Kidney (tissue), 14 donors: ENCODE data around the gene CRADD. TPM values are rescaled to one million over a fixed set of nuclear protein-coding genes. Genes with fewer than 3 reads are reported as not detected.
A peak's percentile ranks its signal among the peaks of the same experiment; 100 is the strongest.

Experiments
- DNase-seq, 5 donors: peaks; one replicate each; pipeline ENCODE4 v3.0.0-alpha.2; 2013 to 2020
- FAIRE-seq: peaks from 2 replicates; lab custom pipeline; 2012; peaks lifted over from hg19 to GRCh38; lab: Jason Lieb, UNC
- H3K27ac ChIP-seq, 2 donors: one replicate each; pipeline ENCODE4 v1.7.0; 2013; ENCODE audit warnings: low read depth in 2 of 2, low read length in 2 of 2, inconsistent platforms in 1 of 2
- H3K27me3 ChIP-seq: one replicate; pipeline ENCODE4 v1.7.1; 2013; ENCODE audit warnings: low read length, inconsistent platforms; ENCODE audit not compliant: control insufficient read depth, insufficient read depth
- H3K36me3 ChIP-seq, 3 donors: one replicate each; pipeline versions ENCODE4 v1.7.0 to v1.7.1; 2013; ENCODE audit warnings: low read length in 3 of 3, control low read depth in 1 of 3, inconsistent platforms in 1 of 3; ENCODE audit not compliant: insufficient read depth in 3 of 3, control insufficient read depth in 2 of 3
- H3K4me1 ChIP-seq, 3 donors: one replicate each; pipeline versions ENCODE4 v1.7.0 to v1.7.1; 2013; ENCODE audit warnings: low read length in 3 of 3, inconsistent platforms in 1 of 3, low read depth in 1 of 3; ENCODE audit not compliant: control insufficient read depth in 2 of 3, insufficient read depth in 2 of 3
- H3K4me3 ChIP-seq, 3 donors: one replicate each; pipeline versions ENCODE4 v1.7.0 to v1.8.1; 2013; ENCODE audit warnings: low read length in 3 of 3, control low read depth in 1 of 3, inconsistent platforms in 1 of 3
- H3K9ac ChIP-seq, 3 donors: one replicate each; pipeline versions ENCODE4 v1.7.0 to v1.7.1; 2013; ENCODE audit warnings: low read length in 3 of 3, control low read depth in 1 of 3, inconsistent platforms in 1 of 3
- H3K9me3 ChIP-seq, 3 donors: one replicate each; pipeline versions ENCODE4 v1.7.0 to v1.7.1; 2013; ENCODE audit warnings: low read length in 3 of 3, control low read depth in 1 of 3, inconsistent platforms in 1 of 3; ENCODE audit not compliant: control insufficient read depth in 2 of 3, insufficient read depth in 1 of 3
- CTCF ChIP-seq: IDR thresholded peaks from 3 replicates; pipeline ENCODE4 v1.5.1; 2012; ENCODE audit warnings: mild to moderate bottlenecking, moderate library complexity, borderline replicate concordance; ENCODE audit not compliant: insufficient read depth; ENCODE audit errors: extremely low read depth
- intact Hi-C: fragments of 100-400 bp; cut with DNase I; formaldehyde crosslinking; loops from one replicate; pipeline ENCODE4 v1.11.1; 2022
- polyA plus RNA-seq: library from polyadenylated mRNA; stranded (reverse); fragments of 350-450 nt; fragmentation: Illumina TruSeq; extraction: RNeasy Lipid Tissue Mini Kit (QIAGEN cat#74804); gene quantifications from one replicate; pipeline ENCODE4 v1.2.3, GENCODE V29; 2014; ENCODE audit warnings: low read depth, low replicate concordance; ENCODE audit not compliant: insufficient read depth
- total RNA-seq: library from RNA; stranded (reverse); fragmentation: NEBNext Ultra II Directional; extraction: Animal tissue kit (Norgen Biotek cat#: 25700); gene quantifications from one replicate; pipeline ENCODE4 v1.2.1, GENCODE V29; 2021
- donor health status: control.
- donor health status: control.
- donor health status: control.
- donor health status: control.
- donor health status: control.
- donor health status: DM: yes; HTN: yes; CAD: no.
- donor health status: Normal renal cell carcinoma (clear cell type).

Gene CRADD
- total and polyA plus RNA-seq, 2 donors from 2014 or later: 19.1 to 28.8 TPM

GRCh38 chr12:93686572-93687356, 9.6 kb downstream of the CRADD start:
- H3K9me3 ChIP-seq: no peaks in the 10 kb centered on the region
- peaks cover 2 to 24% (median 15%) of the 10 kb centered on the region in 3 donors for H3K4me1 ChIP-seq
- DNase-seq (peak in 1 of 5 donors; percentile 43), FAIRE-seq (no peak)
- no peak overlapping the region for H3K9ac ChIP-seq
- no peak overlapping the region for H3K27ac ChIP-seq
- no peaks in the 10 kb centered on the region for H3K27me3 ChIP-seq
- intact Hi-C loops: no loop called here
- H3K4me3 ChIP-seq: no peak overlapping the region
- no peak for TF ChIP-seq CTCF
- H3K36me3 ChIP-seq: no peaks in the 10 kb centered on the region

DNA sequence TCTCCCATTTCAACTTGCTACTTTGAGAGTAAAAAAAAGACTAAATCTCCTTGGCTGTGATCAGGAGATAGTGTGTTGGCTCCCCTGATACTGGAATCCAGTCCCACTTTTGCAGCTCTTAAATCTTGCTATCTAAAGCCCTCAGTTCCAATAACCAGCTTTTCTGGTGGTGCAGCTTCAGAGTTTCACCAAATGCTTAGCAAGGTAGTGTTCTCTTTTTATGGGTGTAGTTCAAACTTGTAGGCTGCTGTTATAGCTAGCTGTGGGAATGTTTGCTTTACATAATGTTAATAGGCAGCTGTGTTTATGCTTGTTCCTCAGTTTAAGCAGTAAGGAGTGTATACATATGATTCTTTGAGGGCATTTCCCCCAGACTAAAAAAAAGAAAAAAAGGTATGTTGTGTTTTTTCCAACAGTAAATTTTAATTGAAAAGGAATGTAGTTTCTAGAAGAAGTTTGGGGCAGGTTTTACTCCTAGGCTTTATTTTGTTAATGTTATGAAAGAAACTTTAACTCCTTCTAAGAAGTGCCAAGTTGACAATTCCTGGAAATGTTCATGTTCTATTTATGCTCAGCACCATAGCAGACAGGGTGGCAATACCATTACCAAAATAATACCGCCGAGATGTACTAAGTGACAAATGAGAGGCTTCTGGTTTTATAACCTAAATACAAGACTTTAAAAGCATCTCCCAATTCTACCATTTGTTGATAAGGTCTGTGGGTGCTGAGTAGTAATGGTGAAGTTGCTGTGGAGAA, 12.1 kb downstream of the CRADD start:
- peaks cover 2 to 7% (median 6%) of the 10 kb centered on the region in 3 donors for H3K4me1 ChIP-seq
- TF ChIP-seq CTCF: no peak
- H3K36me3 ChIP-seq: no peaks in the 10 kb centered on the region
- no peak overlapping the region for H3K27ac ChIP-seq
- H3K4me3 ChIP-seq: no peak overlapping the region
- DNase-seq (peak in 1 of 5 donors; percentile 29), FAIRE-seq (no peak)
- H3K9ac ChIP-seq: no peak overlapping the region
- no peaks in the 10 kb centered on the region for H3K9me3 ChIP-seq
- intact Hi-C loops: no loop called here
- no peaks in the 10 kb centered on the region for H3K27me3 ChIP-seq

- intact Hi-C loops: no loop called here
- Histone ChIP-seq H3K9ac (no peak overlapping the region), H3K4me3 (no peak overlapping the region), H3K9me3 (no peaks in the 10 kb centered on the region), H3K27ac (no peak overlapping the region), H3K27me3 (no peaks in the 10 kb centered on the region), H3K4me1 (no peaks in the 10 kb centered on the region), H3K36me3 (no peaks in the 10 kb centered on the region)
- TF ChIP-seq CTCF: no peak
- FAIRE-seq (no peak), DNase-seq (no peak)
These were observed 19.3 kb downstream of the CRADD start for GRCh38 chr12:93696462-93696861.
